NCI-H226 (cell line): ENCODE data around the gene CHD9.
"Not testable (repeated sequence)": the region's sequence is repeated elsewhere in the genome, so short reads cannot be mapped to it uniquely, and the experiment has no call there.

Source experiments
- DNase-seq: peaks from one replicate; pipeline ENCODE4 v3.0.0-alpha.2; 2015

The CHD9 gene

GRCh38 chr16:53051255-53051654 lies 3.5 kb upstream of the CHD9 start:
- not testable (repeated sequence) for DNase-seq

DNA sequence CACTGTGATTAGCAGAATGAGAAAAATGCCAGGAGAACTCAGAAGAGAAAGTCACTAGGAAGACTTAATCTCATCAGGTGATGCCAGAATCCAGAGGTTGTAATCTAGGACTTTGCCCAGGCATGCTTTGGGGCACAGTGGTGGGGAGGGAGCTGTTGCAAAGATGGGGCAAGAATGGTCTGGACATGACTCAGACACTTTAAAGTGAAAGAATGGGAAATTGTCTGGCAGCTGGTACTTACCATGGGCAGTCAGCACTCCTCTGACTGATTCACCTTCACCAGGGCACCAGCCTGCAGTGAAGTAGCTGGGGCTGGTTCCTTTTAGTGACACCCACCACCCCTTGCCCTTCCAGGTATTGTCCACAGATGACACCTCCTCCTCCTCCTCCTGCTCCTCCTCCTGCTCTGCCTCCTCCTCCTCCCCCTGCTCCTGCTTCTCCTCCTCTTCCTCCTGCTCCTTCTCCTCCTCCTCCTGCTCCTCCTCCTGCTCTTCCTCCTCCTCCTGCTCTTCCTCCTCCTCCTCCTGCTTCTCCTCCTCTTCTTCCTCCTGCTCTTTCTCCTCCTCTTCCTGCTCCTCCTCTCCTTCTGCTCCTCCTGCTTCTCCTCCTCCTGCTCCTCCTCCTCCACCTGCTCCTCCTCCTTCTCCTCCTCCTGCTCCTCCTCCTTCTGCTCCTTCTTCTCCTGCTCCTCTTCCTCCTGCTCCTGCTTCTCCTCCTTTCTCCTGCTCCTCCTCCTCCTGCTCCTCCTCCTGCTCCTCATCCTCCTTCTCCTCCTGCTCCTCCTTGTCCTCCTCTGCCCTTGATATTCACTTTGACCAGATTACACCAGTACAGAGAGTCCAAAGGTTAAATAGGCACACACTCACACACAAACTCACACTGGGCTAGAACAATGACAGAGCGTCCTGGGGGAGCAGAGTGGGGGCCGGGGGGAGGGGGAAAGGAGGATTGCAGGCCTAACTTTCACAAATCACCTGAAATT lies 2.0 kb upstream of the CHD9 start, which contains the start of gene CHD9NB:
Gene CHD9NB, minus strand, starts transcription at position 379 of the 983 bp plus-strand sequence. CDS start 8,739 bp downstream, outside the sequence.
- DNase-seq = peak; percentile 95

DNA sequence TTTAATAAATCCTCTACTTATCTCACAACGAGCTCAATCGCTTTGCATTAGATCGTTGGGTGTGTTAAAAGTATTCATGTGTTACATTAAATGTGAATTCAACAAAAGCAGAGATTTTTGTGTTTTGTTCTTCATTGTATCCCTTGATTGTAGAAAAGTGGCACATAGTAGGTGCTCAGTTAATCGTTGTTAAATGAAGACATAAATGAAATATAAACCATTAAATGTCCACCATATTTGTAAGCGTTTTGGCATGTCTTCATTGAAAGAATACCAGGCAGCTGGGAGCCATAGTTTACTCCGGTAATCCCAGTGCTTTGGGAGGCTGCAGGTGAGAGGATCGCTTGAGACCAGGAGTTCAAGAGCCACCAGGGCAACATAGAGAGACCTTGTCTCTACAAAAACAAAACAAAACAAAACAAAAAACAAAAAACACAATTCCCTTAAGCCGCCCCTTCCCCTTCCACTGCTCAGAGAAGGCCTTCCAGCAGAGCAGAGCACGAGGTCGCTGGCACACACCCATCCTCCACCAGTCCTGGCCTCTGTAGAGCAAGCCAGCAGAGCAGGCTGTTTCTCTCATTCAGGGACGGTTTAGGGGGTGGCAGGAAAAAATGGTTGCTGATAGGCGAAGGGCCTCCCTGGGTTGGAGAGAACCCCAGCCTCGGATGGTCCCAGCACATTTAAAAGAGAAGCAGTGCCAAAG lies 673 bp upstream of the CHD9 start:
- peak; percentile 12 for DNase-seq

DNA sequence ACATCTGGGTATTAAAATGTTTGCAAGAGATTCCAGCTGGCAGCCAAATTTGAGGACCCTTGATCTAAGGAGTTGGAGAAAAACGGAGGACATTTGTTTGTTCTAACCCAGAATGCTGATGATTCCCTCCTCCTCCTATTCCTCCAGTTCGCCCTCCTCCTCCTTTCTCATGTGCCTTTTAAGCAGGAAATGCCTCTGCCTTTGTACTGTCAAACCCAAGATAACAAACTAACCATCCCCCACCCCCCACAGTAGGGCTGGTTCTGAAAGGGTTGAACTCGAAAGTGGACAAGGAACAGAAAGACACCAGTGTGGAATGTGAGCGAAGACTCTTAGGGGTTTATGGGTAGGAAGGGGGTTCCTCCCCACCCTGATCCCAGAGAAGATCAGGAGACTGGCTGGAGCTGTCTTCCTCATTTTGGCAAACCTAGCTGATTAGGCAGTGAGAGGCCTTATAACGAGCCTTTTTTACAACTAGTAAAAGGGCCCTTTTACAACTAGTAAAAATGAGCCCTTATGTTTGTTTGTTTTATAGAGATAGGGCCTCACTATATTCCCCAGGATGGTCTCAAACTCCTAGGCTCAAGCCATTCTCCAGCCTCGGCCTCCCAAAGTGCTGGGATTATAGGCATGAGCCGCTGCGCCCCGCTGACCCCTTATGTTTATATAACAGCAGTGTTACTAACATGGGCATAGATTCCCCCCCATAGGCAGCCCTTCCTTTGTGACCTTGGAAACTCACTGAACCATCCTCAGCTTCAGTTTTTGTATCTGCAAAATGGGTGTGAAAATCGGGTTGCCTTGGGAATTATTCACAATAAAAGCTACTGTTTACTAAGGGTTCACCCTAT lies 975 bp downstream of the CHD9 start:
- peak; percentile 84 for DNase-seq

- DNase-seq = no peak
These were observed 1.6 kb downstream of the CHD9 start for GRCh38 chr16:53056392-53056881.

GRCh38 chr16:53057658-53058057 lies 2.9 kb downstream of the CHD9 start:
- DNase-seq = no peak

GRCh38 chr16:53058441-53058840 lies 3.6 kb downstream of the CHD9 start:
- no peak for DNase-seq

- no peak for DNase-seq
These were observed 4.1 kb downstream of the CHD9 start for GRCh38 chr16:53058882-53059281.

GRCh38 chr16:53059672-53060071 lies 4.9 kb downstream of the CHD9 start:
- no peak for DNase-seq

GRCh38 chr16:53061256-53061655 lies 6.5 kb downstream of the CHD9 start:
- no peak for DNase-seq

DNA sequence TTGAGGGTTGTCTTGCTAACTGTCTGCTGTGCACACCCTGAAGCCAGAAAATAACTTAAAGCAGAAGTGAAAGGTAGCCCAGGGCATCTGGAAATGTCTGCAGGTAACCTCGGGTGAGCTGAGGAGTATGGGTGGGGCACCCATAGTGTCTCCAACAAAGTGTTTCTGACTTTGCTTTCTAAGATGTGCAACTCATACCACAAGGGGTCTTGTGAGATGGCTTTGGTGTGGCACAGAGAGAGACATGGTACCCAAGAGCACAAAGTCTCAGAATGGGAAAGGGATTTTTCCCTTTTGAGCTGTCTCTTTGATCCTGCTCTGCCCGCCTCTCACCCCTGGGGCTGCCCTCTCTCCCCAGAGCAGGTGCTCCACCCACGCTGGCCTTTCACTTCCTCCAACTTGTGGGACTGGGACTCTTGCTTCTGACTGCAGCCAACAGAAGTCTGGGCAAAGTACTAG lies 6.9 kb downstream of the CHD9 start:
- no peak for DNase-seq

DNA sequence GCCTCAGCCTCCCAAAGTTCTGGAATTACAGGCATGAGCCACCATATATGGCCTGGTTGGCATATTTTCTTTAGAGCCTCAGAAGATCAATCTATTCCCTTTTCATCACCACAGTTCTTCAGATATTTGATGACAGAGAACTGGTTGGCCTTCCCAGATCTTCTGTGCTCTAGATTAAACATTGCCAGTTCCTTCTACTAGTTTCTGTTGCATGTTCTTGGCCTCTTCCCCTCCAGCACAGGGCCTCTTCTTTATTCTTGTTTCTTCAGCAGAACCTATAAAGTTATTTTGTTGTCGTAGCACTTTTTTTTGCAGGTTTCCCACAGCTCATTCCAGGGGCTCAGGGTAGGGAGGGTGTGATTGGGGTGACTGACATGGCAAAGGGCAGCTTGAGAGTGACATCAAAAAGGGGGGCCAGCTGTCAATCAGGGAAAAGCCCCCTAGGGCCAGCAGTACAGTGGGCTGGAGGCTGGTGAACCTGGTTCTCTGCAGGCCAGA lies 9.3 kb downstream of the CHD9 start:
- DNase-seq = no peak

GRCh38 chr16:53065461-53066061 lies 10.8 kb downstream of the CHD9 start:
- DNase-seq = no peak

- DNase-seq = no peak
These were observed 12.9 kb downstream of the CHD9 start for GRCh38 chr16:53067675-53068074.

DNA sequence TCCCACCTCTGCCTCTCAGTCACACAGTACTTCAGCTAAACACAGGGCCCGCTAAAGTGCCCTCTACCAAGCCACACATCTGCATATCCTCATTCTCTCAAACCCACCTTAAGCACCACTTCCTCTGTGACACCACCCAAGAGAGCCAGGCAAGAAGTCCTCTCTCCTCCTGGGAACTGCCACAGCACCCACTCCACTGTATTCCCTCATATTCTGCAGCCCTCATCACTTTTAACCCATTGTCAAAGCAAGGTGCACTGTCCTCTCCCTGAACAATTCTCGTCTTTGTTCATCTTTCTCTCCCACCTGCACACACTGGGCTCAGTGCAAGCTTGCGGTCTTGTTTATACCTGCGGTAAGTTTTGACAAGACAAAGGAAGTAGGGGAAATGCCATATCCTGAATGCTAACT lies 13.6 kb downstream of the CHD9 start:
- DNase-seq = no peak

DNA sequence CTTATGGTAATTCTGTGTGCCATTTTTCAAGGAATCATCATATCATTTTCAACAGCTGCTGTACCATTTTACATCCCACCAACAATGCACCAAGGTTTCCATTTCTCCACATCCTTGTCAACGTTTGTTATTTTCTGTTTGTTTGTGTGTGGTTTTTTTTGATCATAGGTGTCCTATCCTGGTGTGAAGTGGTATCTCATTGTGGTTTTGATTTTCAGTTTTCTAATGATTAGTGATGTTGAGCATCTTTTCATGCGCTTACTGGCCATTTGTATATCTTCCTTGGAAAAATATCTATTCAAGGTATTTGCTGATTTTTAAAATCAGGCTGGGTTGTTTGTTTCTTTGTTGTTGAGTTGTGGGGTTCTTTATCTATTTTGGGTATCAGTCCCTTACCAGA lies 15.0 kb downstream of the CHD9 start:
- no peak for DNase-seq

DNA sequence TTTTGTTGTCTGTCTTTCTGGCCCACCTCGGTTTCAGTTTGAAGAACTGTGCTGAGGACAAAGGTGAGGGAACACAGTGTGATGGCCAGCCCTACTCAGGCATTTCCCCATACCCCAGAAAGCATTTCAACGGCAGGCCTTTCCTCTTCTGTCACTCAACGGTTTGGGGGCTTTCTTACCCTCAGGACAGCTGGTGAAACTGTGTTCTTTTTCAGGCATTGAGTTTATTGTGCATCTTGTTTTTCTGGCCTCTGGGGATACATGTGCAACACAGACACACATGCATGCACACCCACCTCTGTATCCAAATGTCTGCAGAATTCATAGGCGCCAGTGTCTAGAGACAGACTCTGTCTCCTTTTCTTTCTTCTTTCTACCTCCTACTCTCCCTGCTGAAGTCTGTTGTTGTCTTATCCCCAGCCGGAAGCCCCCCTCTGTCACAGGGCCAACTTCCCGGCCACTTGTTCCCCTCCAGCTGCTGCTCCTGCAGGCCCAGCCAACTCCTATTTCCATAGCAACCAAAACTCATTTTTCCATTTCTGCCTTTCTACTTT lies 17.0 kb downstream of the CHD9 start:
- no peak for DNase-seq

DNA sequence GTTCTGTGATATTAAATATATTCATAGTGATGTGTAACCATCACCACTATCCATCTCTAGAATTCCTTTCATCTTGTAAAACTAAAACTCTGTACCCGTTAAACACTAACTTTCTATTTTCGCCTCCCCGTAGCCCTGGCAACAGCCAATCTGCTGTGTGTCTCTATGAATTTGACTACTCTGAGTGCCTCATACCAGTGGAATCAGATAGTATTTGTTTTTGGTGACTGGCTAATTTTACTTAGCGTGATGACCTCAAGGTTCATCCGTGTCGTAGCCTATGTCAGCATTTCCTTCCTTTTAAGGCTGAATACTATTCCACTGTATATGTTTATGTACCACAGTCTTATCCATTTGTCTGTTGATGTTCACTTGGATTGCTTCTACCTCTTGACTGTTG lies 18.2 kb downstream of the CHD9 start:
- DNase-seq = no peak

- DNase-seq = not testable (repeated sequence)
These were observed 19.5 kb downstream of the CHD9 start for GRCh38 chr16:53074296-53074695.

GRCh38 chr16:53075461-53075860 lies 20.7 kb downstream of the CHD9 start:
- not testable (repeated sequence) for DNase-seq

GRCh38 chr16:53078247-53078646 lies 23.5 kb downstream of the CHD9 start:
- no peak for DNase-seq
